SW 1271 (cell line): Measurements from ENCODE around the gene TTYH3.
"Not testable (repeated sequence)": the region's sequence is repeated elsewhere in the genome, so short reads cannot be mapped to it uniquely, and the experiment has no call there.

Experiments used
- DNase-seq, 2 experiments: peaks; one replicate each; lab custom pipeline; 2025; lab: John Stamatoyannopoulos, UW

Gene TTYH3

GRCh38 chr7:2603044-2603965 is 28.5 kb upstream of the TTYH3 start:
- DNase-seq, result no peak

- DNase-seq, result no peak
These were observed 27.1 kb upstream of the TTYH3 start for GRCh38 chr7:2604608-2605174.

GRCh38 chr7:2605608-2606538 is 25.9 kb upstream of the TTYH3 start:
- DNase-seq, result no peak

- no peak for DNase-seq
These were observed 25.2 kb upstream of the TTYH3 start for GRCh38 chr7:2606539-2606936.

- no peak for DNase-seq
These were observed 24.5 kb upstream of the TTYH3 start for GRCh38 chr7:2607122-2607922.

GRCh38 chr7:2607923-2608904 is 23.6 kb upstream of the TTYH3 start:
- no peak for DNase-seq

- DNase-seq, result peak in 1 of 2 experiments; percentile 18
These were observed 22.8 kb upstream of the TTYH3 start for GRCh38 chr7:2608921-2609411.

- DNase-seq, result not testable (repeated sequence)
These were observed 22.1 kb upstream of the TTYH3 start for GRCh38 chr7:2609646-2610045.

- no peak for DNase-seq
These were observed 21.3 kb upstream of the TTYH3 start for GRCh38 chr7:2610466-2610865.

GRCh38 chr7:2610898-2611297 is 20.9 kb upstream of the TTYH3 start:
- DNase-seq, result no peak

GRCh38 chr7:2611401-2611800 is 20.4 kb upstream of the TTYH3 start:
- DNase-seq, result no peak

GRCh38 chr7:2611922-2612321 is 19.9 kb upstream of the TTYH3 start:
- no peak for DNase-seq

GRCh38 chr7:2612445-2613097 is 19.2 kb upstream of the TTYH3 start:
- DNase-seq, result no peak

GRCh38 chr7:2613098-2613930 is 18.5 kb upstream of the TTYH3 start:
- no peak for DNase-seq

- DNase-seq, result no peak
These were observed 17.7 kb upstream of the TTYH3 start for GRCh38 chr7:2613931-2614600.

GRCh38 chr7:2614631-2615330 is 17.0 kb upstream of the TTYH3 start:
- no peak for DNase-seq
